GM04504 (cell line): ENCODE results near the gene SP4.
A peak's percentile ranks its signal among the peaks of the same experiment; 100 is the strongest.

Experiments
- DNase-seq: peaks from one replicate; pipeline ENCODE4 v3.0.0-alpha.2; 2012; ENCODE audit warnings: low read depth

SP4 gene

DNA sequence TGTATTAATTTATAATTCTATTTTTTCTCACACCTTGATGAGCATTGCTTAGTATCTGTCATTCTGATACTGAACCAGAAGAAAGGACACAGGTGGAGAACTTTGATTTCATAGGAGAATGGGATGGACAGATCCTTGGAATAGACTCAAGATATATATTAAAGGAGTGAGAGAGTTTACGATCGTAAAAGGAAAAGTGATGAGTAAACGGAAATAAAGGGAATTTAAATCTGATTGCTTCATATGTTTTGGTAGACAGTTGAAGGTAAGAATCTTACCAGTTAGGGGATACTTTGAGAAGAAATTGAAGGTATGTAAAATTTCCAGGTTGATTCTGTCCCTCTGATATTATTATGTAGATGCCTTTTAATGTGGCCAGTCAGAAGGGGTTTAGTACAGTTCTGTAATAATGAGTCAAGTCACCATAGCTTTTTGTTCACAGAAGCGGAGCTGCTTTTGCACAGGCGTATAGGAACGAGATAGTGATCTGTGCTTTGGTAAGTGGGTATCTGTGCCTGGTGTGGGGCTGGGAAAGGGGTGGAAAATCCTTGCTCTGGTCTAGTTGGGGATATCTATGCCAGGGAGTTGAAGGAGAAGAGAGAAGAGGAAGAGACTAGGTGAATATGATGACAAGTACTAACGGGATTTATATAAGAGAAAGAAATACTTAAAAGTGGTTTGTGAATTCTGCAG, 15.4 kb downstream of the SP4 start:
- DNase-seq: no peak

DNA sequence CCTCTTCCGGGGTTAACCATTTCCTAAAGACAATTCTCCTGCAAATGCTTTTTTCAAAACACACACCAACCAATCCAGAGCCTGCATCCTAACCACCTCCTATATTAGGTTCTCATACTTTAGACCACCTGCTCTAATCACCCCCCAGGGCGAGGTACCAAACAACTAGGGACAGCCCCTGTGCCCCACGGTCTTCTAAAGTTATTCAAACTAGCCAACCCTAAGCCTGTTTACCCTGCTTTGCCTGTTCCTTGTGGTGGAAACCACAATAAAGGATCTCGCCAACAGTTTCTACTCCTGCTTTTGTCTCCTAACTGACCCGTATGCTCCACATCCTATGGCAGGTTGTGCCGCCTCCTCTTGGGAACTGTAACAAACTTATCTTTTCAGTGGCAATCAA, 21.1 kb downstream of the SP4 start:
- DNase-seq: no peak

DNA sequence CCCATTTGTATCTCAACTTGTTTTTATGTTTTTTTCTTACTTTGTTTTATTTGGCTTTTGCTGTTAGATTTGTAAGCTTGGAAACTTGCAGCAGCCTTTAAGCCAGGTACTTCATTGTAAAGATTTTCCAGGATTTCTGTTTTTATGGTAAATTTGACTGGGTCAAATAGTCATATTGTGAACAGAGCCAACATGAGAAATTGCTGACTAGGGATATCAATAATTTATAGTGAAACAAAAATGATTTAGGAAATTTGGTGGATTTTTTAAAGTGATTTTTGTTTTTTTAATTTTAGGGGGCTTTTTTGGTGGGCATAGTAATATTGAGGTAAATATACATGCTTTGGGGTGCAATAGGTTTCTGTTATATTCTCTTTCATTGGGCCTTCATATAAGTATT, 22.2 kb downstream of the SP4 start:
- DNase-seq: no peak

DNA sequence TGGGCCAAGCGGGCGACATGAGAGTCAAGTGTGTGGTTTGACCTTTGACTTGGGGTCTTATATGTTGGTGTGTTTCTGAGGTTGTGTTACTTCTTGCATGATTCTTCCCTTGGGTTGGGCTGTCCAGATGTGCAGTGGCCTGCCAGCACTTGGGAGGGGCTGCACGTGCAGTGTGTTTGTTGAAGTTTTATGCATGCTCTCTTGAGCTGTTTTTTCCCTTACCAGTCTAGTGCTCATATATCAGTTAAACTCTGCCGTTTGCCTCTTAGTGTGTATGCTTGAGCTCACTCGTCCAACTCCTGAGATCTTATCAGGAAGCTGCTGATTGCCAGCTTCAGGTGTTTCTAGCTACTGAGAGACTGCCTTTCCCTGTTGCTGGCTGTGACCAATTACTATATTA, 23.1 kb downstream of the SP4 start:
- DNase-seq: no peak

DNA sequence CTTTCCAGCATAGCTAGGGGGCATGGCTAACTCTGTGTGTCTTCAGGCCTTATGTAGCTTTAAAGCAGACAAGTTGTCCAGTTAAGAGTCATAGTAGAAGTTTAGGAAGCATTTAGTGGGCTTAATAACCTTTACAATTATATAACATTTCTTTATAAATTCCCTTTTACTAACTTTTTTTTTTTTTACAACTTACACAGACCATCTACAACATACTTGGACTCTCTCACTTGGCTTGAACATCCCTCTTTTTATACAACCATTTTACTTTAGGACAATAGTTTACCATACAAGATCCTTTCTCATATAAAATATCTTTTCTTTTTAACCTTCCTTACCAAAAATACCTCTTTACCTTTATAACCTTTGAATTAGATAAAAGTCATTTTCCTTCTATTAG, 26.3 kb downstream of the SP4 start:
- no peak for DNase-seq

DNA sequence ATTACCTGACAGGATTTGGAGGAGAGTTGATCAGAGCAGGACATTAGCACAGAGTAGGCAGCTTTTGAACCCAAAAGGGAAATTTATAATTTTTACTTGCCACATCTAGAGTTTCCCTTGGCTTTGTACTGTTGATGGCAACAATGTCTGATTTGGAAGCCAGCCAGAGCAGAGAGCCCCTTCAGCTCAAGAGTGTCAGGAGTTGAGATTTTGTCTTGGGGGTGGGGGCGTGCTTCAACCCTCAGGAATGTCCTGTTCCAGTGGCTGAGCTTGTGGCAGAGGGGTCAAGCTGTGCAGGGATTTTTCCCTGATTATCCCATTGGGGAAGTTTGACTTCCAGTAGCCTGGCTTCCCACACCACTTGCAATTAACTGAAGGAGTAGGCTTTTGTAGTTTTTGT, 27.0 kb downstream of the SP4 start:
- no peak for DNase-seq

DNA sequence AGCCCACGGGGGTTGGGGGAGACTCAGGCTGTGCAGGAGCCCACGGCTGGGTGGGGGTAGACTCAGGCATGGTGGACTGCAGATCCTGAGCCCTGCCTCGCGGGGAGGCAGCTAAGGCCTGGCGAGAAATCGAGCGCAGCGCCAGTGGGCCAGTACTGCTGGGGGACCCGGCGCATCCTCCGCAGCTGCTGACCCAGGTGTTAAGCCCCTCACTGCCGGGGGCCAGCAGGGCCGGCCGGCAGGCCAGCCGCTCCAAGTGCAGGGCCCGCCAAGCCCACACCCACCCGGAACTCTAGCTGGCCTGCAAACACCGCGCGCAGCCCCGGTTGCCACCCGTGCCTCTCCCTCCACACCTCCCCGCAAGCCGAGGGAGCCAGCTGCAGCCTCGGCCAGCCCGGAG, 33.4 kb downstream of the SP4 start:
- DNase-seq: no peak

DNA sequence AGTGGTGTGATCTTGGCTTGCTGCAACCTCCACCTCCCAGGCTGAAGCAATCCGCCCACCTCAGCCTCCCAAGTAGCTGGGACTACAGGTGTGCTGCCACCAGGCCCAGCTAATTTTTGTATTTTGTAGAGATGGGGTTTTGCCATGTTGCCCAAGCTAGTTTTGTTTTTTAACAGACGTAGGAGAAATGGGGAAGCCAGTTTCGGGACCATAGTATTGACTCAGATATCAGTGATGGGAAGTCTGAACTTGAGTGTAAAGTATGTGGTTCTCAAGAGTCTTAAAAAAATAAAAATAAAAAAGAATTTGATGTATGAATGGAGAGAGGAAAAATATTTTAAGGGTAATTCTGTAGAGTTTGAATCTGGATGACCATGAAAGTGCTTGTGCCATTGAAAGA, 34.2 kb downstream of the SP4 start:
- no peak for DNase-seq

DNA sequence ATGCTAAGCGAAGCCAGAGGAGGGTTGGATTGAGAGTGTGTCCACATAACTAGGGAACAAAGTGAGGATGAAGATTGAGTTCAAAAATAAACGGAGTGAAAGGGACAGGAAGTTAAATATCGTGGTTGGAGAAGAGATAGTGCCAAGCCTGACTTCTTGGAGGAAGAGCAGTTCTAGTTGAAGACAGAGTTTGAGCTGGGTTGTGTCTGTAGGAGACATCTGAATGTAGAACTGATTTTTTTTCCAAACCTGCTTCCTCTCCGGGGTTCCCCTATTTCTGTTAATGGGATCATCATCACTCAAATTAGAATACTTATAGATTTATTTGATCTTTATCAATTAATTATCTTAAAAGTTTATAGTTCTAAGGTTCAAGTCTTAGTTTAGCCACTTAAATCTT, 35.6 kb downstream of the SP4 start:
- no peak for DNase-seq

DNA sequence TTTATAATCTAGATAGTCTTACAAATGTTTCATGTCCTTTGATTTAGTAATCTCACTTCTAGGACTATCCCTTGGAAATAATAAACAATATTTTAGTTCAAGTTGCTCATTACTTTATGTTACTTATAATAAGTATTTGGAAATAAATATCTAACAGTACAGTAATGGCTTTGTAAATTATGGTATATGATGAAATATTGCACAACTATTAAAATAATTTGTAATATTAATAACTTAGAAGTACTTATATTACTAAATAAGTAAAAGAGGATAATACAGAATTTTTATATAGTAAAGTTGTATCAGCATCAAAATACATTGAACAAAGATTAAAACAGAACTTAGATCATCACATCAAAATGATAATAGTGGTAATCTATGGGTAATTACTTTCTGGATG, 41.1 kb downstream of the SP4 start:
- no peak for DNase-seq

DNA sequence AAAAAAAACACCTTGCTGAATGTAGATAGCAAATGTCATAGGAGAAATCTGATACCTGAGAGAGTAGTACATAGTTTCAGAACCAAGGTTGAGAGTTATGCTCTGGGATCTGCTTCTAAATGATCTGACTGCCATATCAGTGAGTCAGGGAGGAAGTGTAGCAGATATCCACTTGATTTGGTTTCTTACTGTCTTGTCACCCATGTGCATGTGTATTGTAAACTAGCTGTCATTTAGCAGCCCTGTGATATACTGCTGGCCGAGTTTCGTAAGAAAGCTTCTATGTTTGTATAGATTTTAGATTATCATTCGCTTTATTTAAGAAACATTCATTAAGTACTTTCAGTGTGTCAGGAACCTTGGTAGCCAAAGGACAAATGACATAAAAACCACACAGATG, 42.0 kb downstream of the SP4 start:
- DNase-seq: no peak

DNA sequence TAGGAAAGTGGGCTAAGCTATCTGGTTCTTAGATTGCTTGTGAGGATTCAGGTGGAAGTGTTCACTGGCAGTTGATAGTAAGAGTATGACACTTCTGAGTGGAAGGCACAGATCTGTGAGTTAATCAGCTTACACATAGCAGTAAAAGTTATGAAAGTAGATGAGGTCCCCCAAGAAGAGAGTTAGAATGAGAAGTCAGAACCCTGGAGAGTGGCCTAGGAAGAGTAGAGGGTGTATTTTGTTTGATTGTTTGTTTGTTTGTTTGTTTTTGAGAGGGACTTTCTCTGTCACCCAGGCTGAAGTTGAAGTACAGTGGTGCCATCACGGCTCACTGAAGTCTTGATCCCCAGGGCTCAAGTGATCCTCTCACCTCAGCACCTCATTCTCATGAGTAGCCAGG, 44.1 kb downstream of the SP4 start:
- no peak for DNase-seq

DNA sequence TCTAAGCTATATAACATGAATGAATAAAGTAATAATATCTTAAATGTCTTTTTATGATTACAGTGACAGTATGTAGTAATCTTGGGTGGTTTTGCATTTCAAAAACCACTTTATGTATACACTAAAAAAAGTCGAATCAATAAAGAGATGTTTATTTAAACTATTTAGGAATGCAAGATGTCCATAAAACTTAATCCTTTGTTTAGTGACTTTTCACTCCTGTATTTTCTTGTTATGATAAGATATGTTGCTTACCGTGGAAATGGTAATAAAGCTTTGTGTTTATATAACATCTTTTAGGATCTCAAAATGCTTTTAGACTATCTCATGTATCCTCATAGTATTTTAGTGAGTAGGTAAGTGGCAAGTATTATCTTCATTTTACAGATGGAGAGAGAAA, 48.5 kb downstream of the SP4 start:
- DNase-seq: no peak

DNA sequence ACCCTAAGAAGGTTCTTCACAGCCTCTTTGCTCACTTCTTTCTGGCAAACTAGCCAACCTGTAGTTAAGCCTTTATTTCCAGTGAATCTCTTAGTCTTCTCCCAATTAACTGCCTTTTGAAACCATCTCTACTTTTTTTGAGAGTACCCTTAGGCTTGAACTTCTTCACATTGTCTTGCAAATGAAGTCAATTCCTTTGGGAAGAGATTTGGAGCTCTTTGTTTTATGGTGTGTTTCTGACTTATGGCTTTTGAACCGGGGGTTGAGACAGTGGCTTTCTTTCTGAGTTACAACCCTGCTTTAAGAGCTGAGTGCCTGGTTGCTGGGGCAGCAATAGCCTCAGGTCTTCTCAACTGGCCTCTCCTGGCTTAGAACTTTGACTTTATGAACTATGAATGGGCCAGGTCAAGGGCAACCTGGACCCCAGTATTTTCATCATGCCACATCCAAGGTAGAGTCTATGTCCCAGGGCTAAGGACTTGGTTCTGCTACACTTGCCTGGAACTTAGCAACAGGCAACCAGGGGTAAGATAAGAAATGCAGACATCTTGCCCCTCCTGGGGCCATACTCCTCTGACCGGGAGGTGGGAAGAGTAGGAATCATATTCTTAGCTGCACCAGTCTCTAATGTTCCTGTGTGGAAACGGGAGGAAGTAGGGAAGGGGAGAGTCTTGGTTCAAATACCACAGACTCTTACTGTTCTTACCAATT, 53.0 kb downstream of the SP4 start:
- DNase-seq: no peak

DNA sequence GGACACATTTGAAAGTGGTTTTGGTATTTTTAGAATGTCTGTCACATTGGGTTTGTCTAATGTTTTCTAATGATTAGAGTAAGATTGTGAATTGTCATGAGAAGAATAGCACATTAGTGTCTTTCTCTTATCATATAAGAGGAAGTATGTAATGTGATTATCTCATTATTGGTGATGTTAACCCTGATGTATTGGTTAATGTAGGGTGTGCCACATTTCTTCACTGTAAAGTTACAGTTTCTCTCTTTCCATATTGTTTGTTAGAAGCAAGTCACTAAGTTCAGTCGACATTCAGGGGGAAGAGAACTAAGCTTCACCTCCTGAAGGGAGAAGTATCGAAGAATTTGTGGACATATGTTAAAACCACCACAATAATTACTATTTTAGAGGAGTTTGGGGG, 58.6 kb downstream of the SP4 start:
- no peak for DNase-seq

DNA sequence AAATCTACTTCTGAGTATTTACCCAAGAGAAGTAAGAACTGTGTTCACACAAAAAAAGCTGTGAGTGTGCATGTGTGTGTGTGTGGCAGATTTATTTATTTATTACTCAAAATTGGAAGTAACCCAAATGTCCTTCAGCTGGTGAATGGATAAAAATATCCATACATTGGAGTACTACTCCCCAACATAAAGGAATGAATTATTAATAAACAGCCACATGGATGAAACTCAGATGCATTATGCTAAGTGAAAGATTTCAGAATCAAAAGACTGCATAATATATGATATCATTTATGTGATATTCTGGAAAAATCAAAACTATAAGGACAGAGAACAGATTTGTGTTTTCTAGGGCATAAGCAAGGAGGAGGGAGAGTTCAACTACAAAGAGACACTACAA, 67.8 kb downstream of the SP4 start:
- DNase-seq: no peak

DNA sequence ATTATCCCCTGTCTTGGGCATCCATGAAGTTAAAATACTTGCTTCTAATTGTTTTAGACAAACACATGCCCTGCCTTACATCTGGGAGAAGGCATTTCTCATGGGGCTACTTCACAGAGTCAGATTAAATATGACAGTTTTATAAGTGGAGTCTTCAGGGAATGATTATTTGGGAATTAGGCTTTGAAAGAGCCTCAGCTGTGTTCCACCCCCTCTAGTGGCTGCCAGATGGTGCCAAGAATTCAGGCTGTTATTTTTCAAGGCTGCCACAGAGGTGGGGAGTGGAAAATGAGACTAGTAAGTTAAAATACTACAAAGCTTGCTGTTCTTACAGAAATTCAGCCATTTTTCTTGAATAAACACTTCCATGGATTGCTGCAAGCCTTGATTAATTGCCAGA, 69.2 kb downstream of the SP4 start:
- no peak for DNase-seq

DNA sequence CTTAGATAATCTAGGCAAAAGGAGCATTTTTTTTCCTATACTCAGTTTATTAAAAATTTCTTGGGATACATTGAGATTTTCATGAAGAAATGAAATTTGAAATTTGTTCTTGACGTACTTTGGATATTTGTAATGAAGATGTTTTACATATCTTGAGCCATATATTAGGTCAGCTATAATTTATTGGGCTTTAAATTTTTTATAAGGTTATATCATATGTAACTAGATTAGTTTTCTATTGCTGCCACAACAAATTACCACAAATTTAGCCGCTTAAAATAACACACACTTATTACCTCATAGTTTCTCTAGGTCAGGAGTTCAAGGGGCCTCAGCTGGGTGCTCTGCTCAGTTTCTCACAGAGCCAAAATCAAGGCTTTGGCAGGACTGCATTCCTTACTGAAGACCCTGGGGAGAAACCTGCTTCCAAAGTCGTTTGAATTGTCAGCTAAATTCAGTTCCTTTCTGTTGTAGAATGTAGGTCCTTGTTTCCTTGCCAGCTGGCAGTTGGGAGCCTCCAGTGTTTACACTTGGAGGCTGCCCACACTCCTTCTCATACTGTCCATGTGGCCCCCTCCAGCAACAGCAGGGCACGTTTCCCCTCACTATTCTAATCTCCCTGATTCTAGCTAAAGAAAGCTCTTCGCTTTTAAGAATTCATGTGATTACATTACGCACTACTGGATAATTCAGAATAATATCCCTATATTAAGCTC, 72.4 kb downstream of the SP4 start:
- DNase-seq: no peak

DNA sequence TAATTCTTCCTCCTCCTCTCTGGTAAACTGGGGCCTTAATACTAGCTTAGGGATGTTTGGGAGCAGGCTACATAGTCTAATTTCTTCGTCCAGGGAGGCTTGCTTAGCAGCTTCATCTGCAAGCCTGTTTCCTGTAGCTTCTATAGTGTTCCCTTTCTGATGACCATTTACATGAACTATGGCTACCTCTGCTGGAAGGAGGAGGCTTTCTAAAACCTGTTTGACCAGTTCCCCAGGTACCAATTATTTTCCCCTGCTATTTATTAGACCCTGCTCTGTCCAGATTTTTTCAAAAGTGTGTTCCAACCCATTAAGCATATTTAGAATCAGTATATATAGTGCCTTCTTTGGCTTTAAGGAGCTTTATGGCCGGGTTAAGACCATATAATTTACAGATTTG, 76.1 kb downstream of the SP4 start:
- DNase-seq: no peak

DNA sequence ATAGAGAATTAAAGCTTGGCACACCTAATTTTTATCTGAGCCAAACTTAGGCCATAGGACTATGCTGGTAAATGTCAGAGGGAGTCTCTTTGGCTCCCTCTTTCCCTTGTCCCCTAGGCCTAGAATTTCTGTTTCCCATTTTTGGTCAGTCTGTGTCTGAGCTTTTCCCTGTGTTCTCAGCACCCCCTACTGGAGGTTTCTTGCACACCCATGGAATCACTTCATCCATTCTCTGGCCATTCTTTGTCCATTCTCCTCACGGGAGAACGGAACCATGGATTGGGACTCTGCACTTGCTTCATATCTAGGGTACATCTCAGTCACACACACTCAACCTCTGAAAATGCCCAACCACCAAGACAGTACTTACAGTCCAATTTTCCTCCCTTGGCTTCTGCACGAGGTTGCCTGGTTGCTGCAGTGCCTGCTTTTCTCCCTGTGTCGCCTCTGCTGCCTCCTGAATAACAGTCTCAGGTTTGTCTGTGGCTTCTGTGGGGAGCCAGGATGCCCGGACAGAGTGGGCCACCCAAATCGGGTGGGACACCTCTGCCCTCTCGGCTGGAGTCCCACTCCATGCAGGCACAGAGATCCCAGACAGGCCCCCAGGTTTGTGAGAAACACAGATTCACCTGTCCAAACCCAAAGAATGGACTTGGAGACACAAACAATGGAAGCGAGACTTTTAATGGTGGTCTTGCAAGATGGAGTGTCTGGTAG, 79.9 kb downstream of the SP4 start:
- peak; percentile 21 for DNase-seq

DNA sequence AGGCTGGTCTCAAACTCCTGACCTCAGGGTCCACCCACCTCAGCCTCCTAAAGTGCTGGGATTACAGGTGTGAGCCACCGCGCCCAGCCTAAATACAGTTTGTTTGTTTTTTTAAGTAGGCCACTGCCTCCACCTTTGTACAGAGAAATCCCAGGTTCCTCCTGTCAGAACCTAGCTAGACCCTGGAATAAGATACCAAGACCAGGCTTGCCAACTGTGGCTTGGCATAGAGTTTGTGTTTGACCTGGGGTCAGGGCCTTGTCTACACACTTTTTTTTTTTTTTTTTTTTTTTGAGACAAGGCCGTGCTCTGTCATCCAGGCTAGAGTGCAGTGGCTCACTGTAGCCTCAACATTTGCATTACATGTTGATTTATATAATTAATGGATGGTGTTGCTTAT, 80.7 kb downstream of the SP4 start:
- DNase-seq: no peak

DNA sequence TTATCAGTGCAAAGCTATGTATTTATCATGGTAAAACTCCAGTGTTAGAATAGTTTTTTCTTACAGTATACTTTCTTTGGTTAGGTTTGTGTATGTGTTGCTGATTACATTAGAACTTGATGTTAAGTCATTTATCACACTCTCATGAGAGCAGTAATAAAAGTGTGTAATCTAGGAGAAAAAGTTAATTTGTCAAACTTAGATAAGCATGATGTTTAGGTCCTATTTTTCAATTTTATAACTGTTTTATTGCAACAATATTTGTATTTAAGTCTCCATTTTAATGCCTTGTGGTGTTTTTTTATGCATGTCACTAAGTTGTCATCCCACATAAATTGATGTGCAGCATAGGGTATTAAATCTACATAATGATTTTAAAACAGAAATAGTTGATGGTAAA, 86.2 kb downstream of the SP4 start:
- DNase-seq: no peak

DNA sequence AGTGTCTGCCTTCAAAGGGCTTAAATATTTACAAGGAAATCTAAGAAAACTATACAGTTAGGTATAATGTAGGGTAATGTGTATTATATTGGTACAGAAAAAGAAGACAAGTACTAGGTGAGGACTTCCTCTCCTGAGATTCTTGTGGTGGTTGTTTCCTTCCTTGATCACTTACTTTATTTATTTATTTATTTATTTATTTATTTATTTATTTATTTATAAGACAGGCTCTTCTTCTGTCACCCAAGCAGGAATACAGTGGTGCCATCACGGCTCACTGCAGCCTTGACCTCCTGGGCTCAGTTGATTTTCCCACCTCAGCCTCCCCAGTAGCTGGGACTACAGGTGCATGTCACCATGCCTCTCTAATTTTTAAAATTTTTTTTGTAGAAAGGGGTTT, 96.8 kb downstream of the SP4 start:
- no peak for DNase-seq
